T-helper 17 cell (primary cell): Measurements from ENCODE around the gene BTBD16. TPM values are rescaled to one million over a fixed set of nuclear protein-coding genes. Genes with fewer than 3 reads are reported as not detected.

Experiments used
- ATAC-seq: fragments of 150-1000 bp; cut with Tn5 transposase; 2 replicates; pipeline ENCODE4 v1.10.0; 2021; ENCODE audit warnings: mild to moderate bottlenecking, moderate library complexity
- DNase-seq, 3 donors: peaks; one replicate each; pipeline versions ENCODE4 v3.0.0 to v3.0.0-alpha.2; 2020 to 2021
- H3K9me3 ChIP-seq: one replicate; pipeline ENCODE4 v1.7.0; 2013; ENCODE audit warnings: low read length, mild to moderate bottlenecking; ENCODE audit not compliant: control insufficient read depth, poor library complexity, severe bottlenecking
- H3K27ac Mint-ChIP-seq: one replicate; pipeline ENCODE4 v1.8.0; 2022; ENCODE audit warnings: mild to moderate bottlenecking, moderate library complexity, mixed read lengths
- H3K27me3 Mint-ChIP-seq: one replicate; pipeline ENCODE4 v1.8.0; 2022; ENCODE audit warnings: mixed read lengths
- H3K36me3 Mint-ChIP-seq: one replicate; pipeline ENCODE4 v1.8.0; 2022; ENCODE audit warnings: low read depth, mixed read lengths
- H3K4me1 Mint-ChIP-seq: one replicate; pipeline ENCODE4 v1.8.0; 2022; ENCODE audit warnings: mild to moderate bottlenecking, mixed read lengths
- H3K4me3 Mint-ChIP-seq: one replicate; pipeline ENCODE4 v1.8.0; 2022; ENCODE audit warnings: mild to moderate bottlenecking, moderate library complexity, mixed read lengths
- total RNA-seq, 4 donors: library from RNA in 2 of 4; stranded (reverse) in 2 of 4; gene quantifications; one replicate each; pipeline ENCODE4 v1.2.3 and lab custom pipeline; 2022 to 2026

Gene BTBD16
- total RNA-seq, 2 donors from 2014 or later: not detected

GRCh38 chr10:122376364-122376961 is 105.4 kb downstream of the BTBD16 start:
- peaks cover 32% of the 10 kb centered on the region for H3K4me1 Mint-ChIP-seq

GRCh38 chr10:122379041-122379440 is 107.9 kb downstream of the BTBD16 start:
- DNase-seq: no peak
- H3K27me3 Mint-ChIP-seq: no peaks in the 10 kb centered on the region
- H3K9me3 ChIP-seq: no peaks in the 10 kb centered on the region
- no peak overlapping the region for H3K27ac Mint-ChIP-seq
- H3K36me3 Mint-ChIP-seq: peaks cover 2% of the 10 kb centered on the region
- H3K4me1 Mint-ChIP-seq: peaks cover 42% of the 10 kb centered on the region
- H3K4me3 Mint-ChIP-seq: no peak overlapping the region
- ATAC-seq: no peak

More at GRCh38 chr10:122376364-122376961, 105.4 kb downstream of the BTBD16 start:
- H3K4me3 Mint-ChIP-seq: peak overlapping the region; percentile 15
- DNase-seq (no peak), ATAC-seq (no peak)
- H3K27ac Mint-ChIP-seq: no peak overlapping the region
- peaks cover under 1% of the 10 kb centered on the region for H3K27me3 Mint-ChIP-seq
- H3K36me3 Mint-ChIP-seq: peaks cover 2% of the 10 kb centered on the region
- H3K9me3 ChIP-seq: no peaks in the 10 kb centered on the region

- ATAC-seq: no peak
- Mint-ChIP-seq H3K27me3 (no peaks in the 10 kb centered on the region), H3K4me3 (no peak overlapping the region), H3K36me3 (peaks cover 2% of the 10 kb centered on the region), H3K4me1 (peaks cover 42% of the 10 kb centered on the region), H3K27ac (no peak overlapping the region)
- no peak for DNase-seq
- no peaks in the 10 kb centered on the region for H3K9me3 ChIP-seq
These were observed 108.4 kb downstream of the BTBD16 start for GRCh38 chr10:122379537-122379936.

- Mint-ChIP-seq H3K36me3 (peaks cover 2% of the 10 kb centered on the region), H3K4me3 (no peak overlapping the region), H3K27me3 (no peaks in the 10 kb centered on the region), H3K27ac (no peak overlapping the region), H3K4me1 (peaks cover 41% of the 10 kb centered on the region)
- DNase-seq (no peak), ATAC-seq (no peak)
- no peaks in the 10 kb centered on the region for H3K9me3 ChIP-seq
These were observed 109.6 kb downstream of the BTBD16 start for GRCh38 chr10:122380703-122381102.

- no peak overlapping the region for H3K4me3 Mint-ChIP-seq
- H3K4me1 Mint-ChIP-seq: peaks cover 42% of the 10 kb centered on the region
- DNase-seq: no peak
- H3K27me3 Mint-ChIP-seq: no peaks in the 10 kb centered on the region
- ATAC-seq: no peak
- H3K36me3 Mint-ChIP-seq: peaks cover 2% of the 10 kb centered on the region
- H3K9me3 ChIP-seq: no peaks in the 10 kb centered on the region
- no peak overlapping the region for H3K27ac Mint-ChIP-seq
These were observed 110.6 kb downstream of the BTBD16 start for GRCh38 chr10:122381680-122382079.

GRCh38 chr10:122386514-122386913 is 115.4 kb downstream of the BTBD16 start:
- Mint-ChIP-seq H3K27me3 (no peaks in the 10 kb centered on the region), H3K4me3 (no peak overlapping the region), H3K27ac (no peak overlapping the region), H3K36me3 (no peaks in the 10 kb centered on the region), H3K4me1 (peaks cover 31% of the 10 kb centered on the region)
- ATAC-seq (no peak), DNase-seq (no peak)
- H3K9me3 ChIP-seq: no peaks in the 10 kb centered on the region

- ATAC-seq (no peak), DNase-seq (no peak)
- no peaks in the 10 kb centered on the region for H3K9me3 ChIP-seq
- Mint-ChIP-seq H3K4me1 (peaks cover 27% of the 10 kb centered on the region), H3K4me3 (no peak overlapping the region), H3K27me3 (no peaks in the 10 kb centered on the region), H3K27ac (no peak overlapping the region), H3K36me3 (no peaks in the 10 kb centered on the region)
These were observed 116.5 kb downstream of the BTBD16 start for GRCh38 chr10:122387572-122387971.

Other genes with a start within 250 kb of the BTBD16 start
- gene PLEKHA1, start 103.4 kb downstream of the BTBD16 start, total RNA-seq: 10 to 100 TPM; 22.8 to 25.6 TPM
- gene ARMS2, start 183.4 kb downstream of the BTBD16 start, total RNA-seq: not detected
- gene HTRA1, start 190.3 kb downstream of the BTBD16 start, total RNA-seq: under 1 TPM; 0.30 to 0.55 TPM